Stimulated activated CD8-positive, alpha-beta memory T cell treated with anti-CD3 and anti-CD28 coated beads, Interleukin-15, amount 100 ng/mL, for 1 hour (primary cell): ENCODE data around the gene MRFAP1L1.
A peak's percentile ranks its signal among the peaks of the same experiment; 100 is the strongest.
"Not testable (repeated sequence)": the region's sequence is repeated elsewhere in the genome, so short reads cannot be mapped to it uniquely, and the experiment has no call there.

Experiments
- DNase-seq: peaks from one replicate; pipeline ENCODE4 v3.0.0-alpha.2; 2020; ENCODE audit warnings: low read depth

MRFAP1L1 gene

DNA sequence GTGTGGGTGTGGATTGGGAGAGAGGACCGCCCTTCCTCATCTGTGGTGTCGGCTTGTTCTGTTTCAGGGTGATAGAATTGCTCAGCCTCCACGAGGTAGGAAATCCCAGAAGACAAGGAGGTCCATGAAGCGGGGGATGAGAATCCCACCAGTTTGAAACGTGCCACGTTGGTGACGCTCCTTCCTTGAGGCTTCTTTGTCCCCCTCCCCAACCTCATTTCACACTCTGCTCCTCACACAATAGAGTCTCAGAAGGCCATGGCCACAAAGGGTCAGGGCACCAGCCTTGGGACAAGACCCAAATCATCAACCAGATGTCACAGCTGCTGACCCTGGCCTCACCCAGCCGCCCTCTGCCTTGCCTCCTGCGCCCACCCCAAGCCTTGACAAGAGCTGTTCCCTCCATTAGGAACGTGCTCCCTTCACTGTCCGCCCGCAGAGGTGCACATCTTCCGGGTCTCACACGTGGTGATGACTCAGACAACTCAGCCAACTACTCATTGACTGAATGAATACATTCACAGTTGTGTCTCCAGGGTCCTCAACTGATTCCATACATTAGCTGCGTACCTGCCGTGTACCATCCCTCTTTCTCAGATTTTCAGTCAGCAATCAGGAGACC is 24.6 kb upstream of the MRFAP1L1 start:
- no peak for DNase-seq

DNA sequence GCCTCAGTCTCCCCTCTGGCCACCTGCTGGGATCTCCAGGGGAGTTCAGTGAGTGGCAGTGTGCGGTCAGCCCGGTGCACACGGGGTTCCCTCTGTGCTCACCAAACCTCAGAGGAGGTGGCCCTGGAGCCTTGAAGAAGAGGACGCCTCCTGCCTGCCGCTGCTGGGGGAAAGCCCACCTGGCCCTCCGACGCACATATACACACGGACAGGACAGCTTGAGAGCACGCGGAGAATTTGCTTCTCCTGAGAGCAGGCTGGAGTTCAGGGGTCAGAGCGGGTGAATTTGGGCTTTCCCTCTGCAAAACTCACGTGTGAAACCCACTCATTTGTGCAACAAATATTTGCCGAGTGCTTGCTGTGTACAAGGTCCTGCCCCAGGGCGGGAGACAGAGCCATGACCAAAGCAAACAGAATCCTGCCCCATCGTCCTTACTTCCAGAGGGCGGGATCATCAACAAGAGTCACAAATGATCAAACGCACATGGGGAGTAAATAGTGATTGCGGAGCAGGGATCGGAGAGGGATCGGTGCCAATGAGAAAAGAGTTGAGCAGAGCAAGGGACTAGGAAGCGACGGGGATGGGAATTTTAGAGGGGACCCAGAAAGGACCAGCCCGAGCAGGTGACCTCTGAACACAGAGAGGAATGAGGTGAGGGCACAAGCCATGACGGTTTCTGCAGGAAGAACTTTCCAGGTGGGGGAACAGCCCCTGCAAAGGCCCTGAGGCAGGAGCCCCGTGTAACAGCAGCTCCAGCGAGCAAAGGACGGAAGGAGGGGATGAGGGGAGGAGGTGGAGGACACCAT is 23.9 kb upstream of the MRFAP1L1 start:
- no peak for DNase-seq

GRCh38 chr4:6732441-6733357 is 23.0 kb upstream of the MRFAP1L1 start:
- DNase-seq = no peak

- DNase-seq = no peak
Measured at GRCh38 chr4:6731780-6732179, 22.1 kb upstream of the MRFAP1L1 start.

- DNase-seq = no peak
Measured at GRCh38 chr4:6731318-6731675, 21.6 kb upstream of the MRFAP1L1 start.

DNA sequence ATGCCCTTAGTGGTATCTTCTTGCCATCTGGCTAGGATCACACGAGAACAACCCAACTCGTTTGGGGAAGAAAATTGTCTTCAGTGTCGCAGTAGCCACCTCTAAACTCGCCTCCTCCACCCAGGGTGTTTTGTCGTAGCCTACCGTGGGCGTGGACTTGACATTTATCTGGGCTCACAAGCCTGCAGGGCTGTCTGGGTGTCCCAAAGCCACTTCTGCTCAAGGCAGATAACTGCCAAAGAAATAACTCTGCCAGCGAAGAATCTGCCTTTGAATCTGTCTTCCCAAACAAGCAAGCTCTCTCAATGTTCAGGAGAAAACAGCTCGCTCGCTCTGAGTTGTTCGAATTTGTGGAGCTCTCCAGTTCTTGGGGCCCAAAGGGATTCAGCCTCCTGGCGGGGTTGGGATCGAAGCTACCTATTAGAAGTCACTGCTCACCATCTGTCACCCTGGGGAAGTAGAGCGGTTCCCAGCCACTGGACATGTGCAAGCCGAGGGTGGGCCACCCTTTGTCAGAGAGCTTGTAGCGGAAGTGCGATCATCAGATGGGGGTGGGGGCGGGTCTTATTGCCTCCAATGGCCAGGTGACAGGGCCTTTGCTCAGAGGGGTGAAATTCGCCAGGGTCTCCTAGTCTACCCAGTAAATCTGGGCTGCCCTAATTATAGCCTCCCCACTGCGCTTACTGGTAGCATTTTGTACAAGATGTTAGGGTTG is 21.1 kb upstream of the MRFAP1L1 start:
- no peak for DNase-seq

- DNase-seq = no peak
Measured at GRCh38 chr4:6728320-6729029, 18.8 kb upstream of the MRFAP1L1 start.

DNA sequence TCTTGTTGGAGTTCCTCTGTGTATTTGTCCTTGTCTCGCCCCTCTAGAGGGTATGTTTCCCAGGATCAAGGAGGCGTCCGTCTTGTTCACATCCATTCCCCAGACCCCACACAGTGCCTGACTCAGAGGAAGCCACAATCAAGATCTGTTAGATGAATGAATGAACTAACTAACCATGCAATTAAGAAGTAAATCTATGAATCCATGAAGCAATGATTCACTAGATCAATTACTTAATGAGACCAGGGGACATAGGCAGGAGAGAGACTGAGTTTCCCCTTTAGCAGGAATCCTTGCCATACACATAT is 18.2 kb upstream of the MRFAP1L1 start:
- DNase-seq = no peak

- no peak for DNase-seq
Measured at GRCh38 chr4:6727081-6727942, 17.6 kb upstream of the MRFAP1L1 start.

GRCh38 chr4:6725427-6725961 is 15.8 kb upstream of the MRFAP1L1 start:
- not testable (repeated sequence) for DNase-seq

GRCh38 chr4:6724421-6725111 is 14.9 kb upstream of the MRFAP1L1 start:
- no peak for DNase-seq

DNA sequence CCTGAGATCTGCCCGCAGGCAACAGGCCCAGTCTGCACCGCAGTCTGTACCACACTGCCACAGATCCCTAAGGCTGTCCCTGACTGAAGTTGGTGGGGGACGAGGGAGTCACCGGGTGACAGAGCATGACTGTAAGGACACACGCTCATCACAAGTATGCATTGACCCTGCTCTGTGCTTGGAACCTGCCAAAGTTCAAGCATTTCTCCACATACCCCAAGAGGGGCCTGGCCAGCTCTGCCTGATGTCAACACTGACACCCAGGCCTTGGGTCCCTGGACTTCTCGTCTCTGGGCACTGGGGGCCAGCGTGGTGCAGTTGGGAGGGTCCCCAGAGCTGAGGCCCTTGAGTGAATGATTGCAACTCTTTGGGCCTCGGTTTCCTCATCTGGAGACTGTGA is 14.2 kb upstream of the MRFAP1L1 start:
- DNase-seq = no peak

DNA sequence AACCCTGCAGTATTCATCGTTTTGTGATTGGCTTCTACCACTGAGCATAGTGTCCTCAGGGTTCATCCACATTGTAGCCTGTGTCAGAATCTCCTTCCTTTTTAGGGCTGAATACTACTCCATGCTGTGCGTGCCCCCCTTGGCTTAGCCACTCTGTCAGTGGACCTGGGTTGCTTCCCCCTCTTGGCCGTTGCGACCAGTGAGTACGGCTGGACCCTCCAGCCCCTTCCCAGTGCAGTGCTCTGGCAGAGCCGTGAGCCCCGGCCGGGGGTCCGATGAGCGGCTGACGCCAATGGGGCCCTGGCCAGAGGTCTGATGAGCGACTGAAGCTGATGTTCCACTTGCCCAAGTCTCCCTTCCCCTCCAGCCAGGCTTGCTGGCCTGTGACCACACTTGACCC is 13.2 kb upstream of the MRFAP1L1 start:
- DNase-seq = no peak

- no peak for DNase-seq
Measured at GRCh38 chr4:6721121-6721520, 11.5 kb upstream of the MRFAP1L1 start.

- peak; percentile 77 for DNase-seq
Measured at GRCh38 chr4:6720202-6720699, 10.6 kb upstream of the MRFAP1L1 start.

- no peak for DNase-seq
Measured at GRCh38 chr4:6719611-6720179, 10.0 kb upstream of the MRFAP1L1 start.

GRCh38 chr4:6718932-6719610 is 9.4 kb upstream of the MRFAP1L1 start:
- no peak for DNase-seq

GRCh38 chr4:6716958-6717655 is 7.4 kb upstream of the MRFAP1L1 start:
- DNase-seq = no peak
